Measurements from ENCODE around the gene B4GALT3.

Gene B4GALT3

GRCh38 chr1:161171696-161172095 is 5.6 kb downstream of the B4GALT3 start:
- DNase-seq (ENCODE audit: low spot score), result no peak
- TF ChIP-seq CTCF (IDR thresholded peaks at IDR 0.05; ENCODE audit: borderline replicate concordance, control extremely low read depth, extremely low read depth, insufficient read depth, missing control alignments), result no peak
- in situ Hi-C loops (cut with MboI; ENCODE audit: low sequenced_read_pairs, unreplicated experiment), result no loop called here

GRCh38 chr1:161171191-161171590 is 6.1 kb downstream of the B4GALT3 start:
- in situ Hi-C loops (cut with MboI; ENCODE audit: low sequenced_read_pairs, unreplicated experiment), result no loop called here
- TF ChIP-seq CTCF (IDR thresholded peaks at IDR 0.05; ENCODE audit: borderline replicate concordance, control extremely low read depth, extremely low read depth, insufficient read depth, missing control alignments), result no peak
- no peak for DNase-seq (ENCODE audit: low spot score)

GRCh38 chr1:161168906-161169305 is 8.4 kb downstream of the B4GALT3 start:
- in situ Hi-C loops (cut with MboI; ENCODE audit: low sequenced_read_pairs, unreplicated experiment), result no loop called here
- TF ChIP-seq CTCF (IDR thresholded peaks at IDR 0.05; ENCODE audit: borderline replicate concordance, control extremely low read depth, extremely low read depth, insufficient read depth, missing control alignments), result no peak

GRCh38 chr1:161166669-161167548 is 10.4 kb downstream of the B4GALT3 start:
- in situ Hi-C loops (cut with MboI; ENCODE audit: low sequenced_read_pairs, unreplicated experiment), result no loop called here
- no peak for DNase-seq (ENCODE audit: low spot score)
- no peak for TF ChIP-seq CTCF (IDR thresholded peaks at IDR 0.05; ENCODE audit: borderline replicate concordance, control extremely low read depth, extremely low read depth, insufficient read depth, missing control alignments)

More at GRCh38 chr1:161168906-161169305, 8.4 kb downstream of the B4GALT3 start:
- no peak for DNase-seq (ENCODE audit: low spot score)

GRCh38 chr1:161165742-161166668 is 11.3 kb downstream of the B4GALT3 start, which contains the start of gene PPOX:
TSS of gene PPOX (plus strand) at chr1:161166426. CDS start at chr1:161166848, 422 bp downstream.
- DNase-seq (ENCODE audit: low spot score), result peak; percentile 93
- in situ Hi-C loops (cut with MboI; ENCODE audit: low sequenced_read_pairs, unreplicated experiment), result no loop called here
- TF ChIP-seq CTCF (IDR thresholded peaks at IDR 0.05; ENCODE audit: borderline replicate concordance, control extremely low read depth, extremely low read depth, insufficient read depth, missing control alignments), result peak; percentile 44

GRCh38 chr1:161164901-161165610 is 12.3 kb downstream of the B4GALT3 start:
- in situ Hi-C loops (cut with MboI; ENCODE audit: low sequenced_read_pairs, unreplicated experiment), result no loop called here
- DNase-seq (ENCODE audit: low spot score), result no peak
- no peak for TF ChIP-seq CTCF (IDR thresholded peaks at IDR 0.05; ENCODE audit: borderline replicate concordance, control extremely low read depth, extremely low read depth, insufficient read depth, missing control alignments)
